ENCODE measurements around the gene SLC45A3.

SLC45A3 gene

GRCh38 chr1:205626216-205626615, 54.1 kb downstream of the SLC45A3 start:
- TF ChIP-seq SIN3A (IDR thresholded peaks at IDR 0.05; ENCODE audit: borderline replicate concordance, insufficient read depth, low read length) = no peak
- TF ChIP-seq POLR2AphosphoS5 (IDR thresholded peaks at IDR 0.05; ENCODE audit: low read depth, low read length) = no peak
- no peak for TF ChIP-seq TAF1 (IDR thresholded peaks at IDR 0.05; ENCODE audit: borderline replicate concordance, insufficient read depth, low read length)
- no peak for TF ChIP-seq FOXP2 (optimal IDR thresholded peaks at IDR 0.05; ENCODE audit: borderline replicate concordance, extremely low read depth, extremely low read length, insufficient read depth)
- TF ChIP-seq REST (IDR thresholded peaks at IDR 0.05; ENCODE audit: insufficient read depth in 1 of 2, low read depth in 2 of 2, low read length in 2 of 2) = no peak

GRCh38 chr1:205623646-205624045, 56.7 kb downstream of the SLC45A3 start:
- TF ChIP-seq REST (IDR thresholded peaks at IDR 0.05; ENCODE audit: insufficient read depth in 1 of 2, low read depth in 2 of 2, low read length in 2 of 2) (no peak), SIN3A (IDR thresholded peaks at IDR 0.05; ENCODE audit: borderline replicate concordance, insufficient read depth, low read length) (no peak), POLR2AphosphoS5 (IDR thresholded peaks at IDR 0.05; ENCODE audit: low read depth, low read length) (no peak), FOXP2 (optimal IDR thresholded peaks at IDR 0.05; ENCODE audit: borderline replicate concordance, extremely low read depth, extremely low read length, insufficient read depth) (no peak), TAF1 (IDR thresholded peaks at IDR 0.05; ENCODE audit: borderline replicate concordance, insufficient read depth, low read length) (no peak)

GRCh38 chr1:205620269-205620668, 60.0 kb downstream of the SLC45A3 start:
- no peak for TF ChIP-seq POLR2AphosphoS5 (IDR thresholded peaks at IDR 0.05; ENCODE audit: low read depth, low read length)
- TF ChIP-seq REST (IDR thresholded peaks at IDR 0.05; ENCODE audit: insufficient read depth in 1 of 2, low read depth in 2 of 2, low read length in 2 of 2) = no peak
- no peak for TF ChIP-seq FOXP2 (optimal IDR thresholded peaks at IDR 0.05; ENCODE audit: borderline replicate concordance, extremely low read depth, extremely low read length, insufficient read depth)
- no peak for TF ChIP-seq TAF1 (IDR thresholded peaks at IDR 0.05; ENCODE audit: borderline replicate concordance, insufficient read depth, low read length)
- TF ChIP-seq SIN3A (IDR thresholded peaks at IDR 0.05; ENCODE audit: borderline replicate concordance, insufficient read depth, low read length) = no peak

GRCh38 chr1:205619376-205619775, 60.9 kb downstream of the SLC45A3 start:
- TF ChIP-seq TAF1 (IDR thresholded peaks at IDR 0.05; ENCODE audit: borderline replicate concordance, insufficient read depth, low read length) (no peak), POLR2AphosphoS5 (IDR thresholded peaks at IDR 0.05; ENCODE audit: low read depth, low read length) (no peak), FOXP2 (optimal IDR thresholded peaks at IDR 0.05; ENCODE audit: borderline replicate concordance, extremely low read depth, extremely low read length, insufficient read depth) (no peak), SIN3A (IDR thresholded peaks at IDR 0.05; ENCODE audit: borderline replicate concordance, insufficient read depth, low read length) (no peak), REST (IDR thresholded peaks at IDR 0.05; ENCODE audit: insufficient read depth in 1 of 2, low read depth in 2 of 2, low read length in 2 of 2) (no peak)
